H1 (cell line): ENCODE data around the gene FMO3.

Source experiments
- BRCA1 ChIP-seq: IDR thresholded peaks from 2 replicates; pipeline ENCODE4 v1.6.1; 2012; ENCODE audit warnings: low read depth, low read length, improper control_type of control experiment
- CTCF ChIP-seq, 3 experiments: IDR thresholded peaks; 1 replicate in 2 of 3; 2 replicates in 1 of 3; pipeline versions ENCODE4 v1.5.1 to v1.6.1; 2011; ENCODE audit warnings: low read length in 3 of 3, mild to moderate bottlenecking in 3 of 3, inconsistent platforms in 2 of 3, low read depth in 1 of 3, moderate library complexity in 1 of 3; ENCODE audit not compliant: insufficient read depth in 1 of 3; ENCODE audit errors: control extremely low read depth in 1 of 3
- POLR2A ChIP-seq, 2 experiments: IDR thresholded peaks; 1 replicate in 1 of 2; 2 replicates in 1 of 2; pipeline ENCODE4 v1.6.1; 2011; ENCODE audit warnings: low read depth in 2 of 2, low read length in 2 of 2, mild to moderate bottlenecking in 2 of 2; ENCODE audit errors: control extremely low read depth in 1 of 2

- no peak for TF ChIP-seq BRCA1
- TF ChIP-seq POLR2A (IDR thresholded peaks at IDR 0.05; ENCODE audit: control extremely low read depth in 1 of 2, low read depth in 2 of 2, low read length in 2 of 2): no peak
- no peak for TF ChIP-seq CTCF (IDR thresholded peaks at IDR 0.05; ENCODE audit: control extremely low read depth in 1 of 3, insufficient read depth in 1 of 3, low read depth in 1 of 3, low read length in 3 of 3)
Measured at GRCh38 chr1:171082606-171083005, 8.1 kb upstream of the FMO3 start.
